Colonic mucosa (tissue), 4 donors: ENCODE data around the gene SIDT1. TPM values are rescaled to one million over a fixed set of nuclear protein-coding genes. Genes with fewer than 3 reads are reported as not detected.

ENCODE experiments used
- DNase-seq: peaks from one replicate; pipeline ENCODE4 v3.0.0-alpha.2; 2020
- H3K27ac ChIP-seq: fragments of 200-600 bp; one replicate; pipeline ENCODE4 v1.8.0; 2021
- H3K27me3 ChIP-seq: fragments of 200-600 bp; one replicate; pipeline ENCODE4 v1.8.0; 2021
- H3K36me3 ChIP-seq: fragments of 200-600 bp; one replicate; pipeline ENCODE4 v1.8.0; 2021
- H3K4me1 ChIP-seq: fragments of 200-600 bp; one replicate; pipeline ENCODE4 v1.8.0; 2021; ENCODE audit warnings: mild to moderate bottlenecking
- H3K4me3 ChIP-seq: fragments of 200-600 bp; one replicate; pipeline ENCODE4 v1.8.0; 2021
- H3K9ac ChIP-seq, 2 donors: one replicate each; pipeline ENCODE4 v1.7.0; 2013; ENCODE audit warnings: control low read depth in 2 of 2, low read depth in 2 of 2, low read length in 2 of 2
- H3K9me3 ChIP-seq: fragments of 200-600 bp; one replicate; pipeline ENCODE4 v1.8.0; 2021
- CTCF ChIP-seq: fragments of 200-600 bp; IDR thresholded peaks from one replicate; pipeline ENCODE4 v1.8.0; 2022; ENCODE audit warnings: antibody characterized with exemption, mild to moderate bottlenecking
- intact Hi-C: fragments of 100-400 bp; cut with DNase I; formaldehyde crosslinking; loops from one replicate; pipeline ENCODE4 v1.14.1; 2022
- total RNA-seq, 2 donors: library from RNA; stranded (reverse); fragmentation: NEBNext Ultra II Directional in 1 of 2; extraction: Animal tissue kit (Norgen Biotek cat#: 25700) in 1 of 2; gene quantifications; one replicate each; pipeline ENCODE4 v1.2.1, GENCODE V29; 2021
- donor health status: healthy.
- donor health status: DM: no; HTN: no; CAD: no.
- donor health status: DM: no; HTN: no; CAD: no.

SIDT1 gene
- total RNA-seq, 2 donors from 2014 or later: 35.9 to 42.1 TPM

- H3K27me3 ChIP-seq: no peaks in the 10 kb centered on the region
- no peak overlapping the region for H3K4me3 ChIP-seq
- intact Hi-C loops: loop anchor here (10.0 kb wide), 1 partner anchor 246 kb away; the partner anchor contains the start of genes ATP6V1A and NAA50
- DNase-seq: no peak
- H3K9ac ChIP-seq: no peak overlapping the region
- H3K27ac ChIP-seq: no peak overlapping the region
- no peak for TF ChIP-seq CTCF
- H3K36me3 ChIP-seq: no peaks in the 10 kb centered on the region
- no peaks in the 10 kb centered on the region for H3K9me3 ChIP-seq
- H3K4me1 ChIP-seq: no peaks in the 10 kb centered on the region
These were observed 33.3 kb upstream of the SIDT1 start for GRCh38 chr3:113499081-113499480.

- no peak for DNase-seq
- Histone ChIP-seq H3K4me1 (no peaks in the 10 kb centered on the region), H3K9ac (no peak overlapping the region), H3K9me3 (no peaks in the 10 kb centered on the region), H3K36me3 (no peaks in the 10 kb centered on the region), H3K27ac (no peak overlapping the region), H3K4me3 (no peak overlapping the region), H3K27me3 (no peaks in the 10 kb centered on the region)
- intact Hi-C loops: no loop called here
- TF ChIP-seq CTCF: no peak
These were observed 30.8 kb upstream of the SIDT1 start for GRCh38 chr3:113501597-113501996.

GRCh38 chr3:113505867-113506266 lies 26.5 kb upstream of the SIDT1 start:
- Histone ChIP-seq H3K9ac (no peak overlapping the region), H3K9me3 (no peaks in the 10 kb centered on the region), H3K36me3 (no peaks in the 10 kb centered on the region), H3K4me3 (no peak overlapping the region), H3K4me1 (no peaks in the 10 kb centered on the region), H3K27ac (no peak overlapping the region), H3K27me3 (no peaks in the 10 kb centered on the region)
- DNase-seq: no peak
- TF ChIP-seq CTCF: no peak
- intact Hi-C loops: no loop called here

GRCh38 chr3:113507501-113508067 lies 24.8 kb upstream of the SIDT1 start:
- intact Hi-C loops: no loop called here
- no peak for DNase-seq
- TF ChIP-seq CTCF: no peak
- H3K9me3 ChIP-seq: no peaks in the 10 kb centered on the region
- no peaks in the 10 kb centered on the region for H3K4me1 ChIP-seq
- no peak overlapping the region for H3K27ac ChIP-seq
- H3K27me3 ChIP-seq: no peaks in the 10 kb centered on the region
- no peaks in the 10 kb centered on the region for H3K36me3 ChIP-seq
- no peak overlapping the region for H3K9ac ChIP-seq
- H3K4me3 ChIP-seq: no peak overlapping the region

GRCh38 chr3:113508966-113509365 lies 23.4 kb upstream of the SIDT1 start:
- DNase-seq: no peak
- intact Hi-C loops: no loop called here
- Histone ChIP-seq H3K4me3 (no peak overlapping the region), H3K36me3 (no peaks in the 10 kb centered on the region), H3K27ac (no peak overlapping the region), H3K4me1 (no peaks in the 10 kb centered on the region), H3K9ac (no peak overlapping the region), H3K9me3 (no peaks in the 10 kb centered on the region), H3K27me3 (no peaks in the 10 kb centered on the region)
- TF ChIP-seq CTCF: no peak
